H1 (cell line): ENCODE data around the gene PI4K2A. TPM values are rescaled to one million over a fixed set of nuclear protein-coding genes. Genes with fewer than 3 reads are reported as not detected.

Source experiments
- CTCF ChIA-PET: fragments of 300-600 bp; sonication (Branson Sonifier 250); formaldehyde crosslinking; loops from one replicate; lab custom pipeline; 2021; ENCODE audit not compliant: partially characterized antibody; lab: Charles Lee
- POLR2A ChIA-PET: fragments of 300-600 bp; sonication (Branson Sonifier 250); formaldehyde crosslinking; loops from one replicate; lab custom pipeline; 2021; ENCODE audit warnings: inconsistent platforms; ENCODE audit not compliant: partially characterized antibody; lab: Charles Lee
- DNase-seq, 2 experiments: peaks; one replicate each; pipeline versions ENCODE4 v3.0.0 to v3.0.0-alpha.2; 2010 to 2022; ENCODE audit warnings: low spot score in 2 of 2, low read depth in 1 of 2, mixed read lengths in 1 of 2
- FAIRE-seq: peaks from 2 replicates; lab custom pipeline; 2011; peaks lifted over from hg19 to GRCh38; lab: Jason Lieb, UNC
- H2AFZ ChIP-seq: 2 replicates; pipeline ENCODE4 v1.8.1; 2012; ENCODE audit warnings: low read length, inconsistent platforms
- H2AK5ac ChIP-seq: 2 replicates; pipeline ENCODE4 v1.6.1; 2013; ENCODE audit warnings: low read depth, low read length
- H2BK120ac ChIP-seq: replicated peaks from 2 replicates; pipeline ENCODE3; 2013; ENCODE audit warnings: low read depth, low read length, inconsistent platforms
- H2BK12ac ChIP-seq: 2 replicates; pipeline ENCODE4 v1.6.1; 2013; ENCODE audit warnings: low read depth, low read length
- H2BK15ac ChIP-seq: 2 replicates; pipeline ENCODE4 v1.6.1; 2013; ENCODE audit warnings: low read length
- H2BK20ac ChIP-seq: 2 replicates; pipeline ENCODE4 v1.6.1; 2013; ENCODE audit warnings: low read length
- H2BK5ac ChIP-seq: 2 replicates; pipeline ENCODE4 v1.6.1; 2013; ENCODE audit warnings: low read depth, low read length
- H3K14ac ChIP-seq: 2 replicates; pipeline ENCODE4 v1.6.1; 2013; ENCODE audit warnings: inconsistent platforms; ENCODE audit not compliant: insufficient read length
- H3K18ac ChIP-seq: 2 replicates; pipeline ENCODE4 v1.6.1; 2013; ENCODE audit warnings: low read length; ENCODE audit errors: extremely low read depth
- H3K23ac ChIP-seq: 2 replicates; pipeline ENCODE4 v1.6.1; 2013; ENCODE audit warnings: inconsistent platforms; ENCODE audit not compliant: insufficient read length
- H3K23me2 ChIP-seq: 2 replicates; pipeline ENCODE4 v1.6.1; 2013; ENCODE audit warnings: low read depth, low read length
- H3K27ac ChIP-seq: 2 replicates; pipeline ENCODE4 v1.6.1; 2011; ENCODE audit warnings: low read depth, low read length, inconsistent platforms
- H3K27me3 ChIP-seq, 4 experiments: replicated peaks in 1 of 4; 1 replicate in 1 of 4; 2 replicates in 3 of 4; pipeline versions ENCODE4 v1.6.1 to v1.8.1; 2011 to 2013; ENCODE audit warnings: low read length in 3 of 4, mild to moderate bottlenecking in 3 of 4, inconsistent platforms in 2 of 4, mixed read lengths in 2 of 4, moderate library complexity in 1 of 4; ENCODE audit not compliant: control insufficient read depth in 3 of 4, insufficient read depth in 3 of 4; ENCODE audit errors: extremely low read depth in 1 of 4
- H3K36me3 ChIP-seq, 4 experiments: 2 replicates each; pipeline versions ENCODE4 v1.6.1 to v1.8.1; 2011 to 2013; ENCODE audit warnings: mild to moderate bottlenecking in 4 of 4, low read length in 3 of 4, moderate library complexity in 2 of 4, control low read depth in 1 of 4, inconsistent platforms in 1 of 4; ENCODE audit not compliant: insufficient read depth in 4 of 4, control insufficient read depth in 2 of 4
- H3K4ac ChIP-seq: replicated peaks from 2 replicates; pipeline ENCODE3; 2013; ENCODE audit warnings: low read length, low read depth, mixed read lengths, inconsistent platforms; ENCODE audit not compliant: insufficient read length
- H3K4me1 ChIP-seq, 4 experiments: replicated peaks in 1 of 4; 1 replicate in 1 of 4; 2 replicates in 3 of 4; pipeline versions ENCODE4 v1.6.1 to v1.8.1; 2011 to 2013; ENCODE audit warnings: low read length in 3 of 4, inconsistent platforms in 2 of 4, mixed read lengths in 1 of 4; ENCODE audit not compliant: insufficient read depth in 4 of 4, control insufficient read depth in 3 of 4
- H3K4me2 ChIP-seq, 2 experiments: 2 replicates each; pipeline versions ENCODE4 v1.6.1 to v1.8.1; 2011 to 2013; ENCODE audit warnings: low read depth in 2 of 2, low read length in 2 of 2, control low read depth in 1 of 2, inconsistent platforms in 1 of 2, mild to moderate bottlenecking in 1 of 2; ENCODE audit not compliant: insufficient read depth in 1 of 2
- H3K4me3 ChIP-seq, 4 experiments: fragments of 200-600, 300-600 bp in 1 of 4; sonication (generic), shearing (Covaris generic), sonication (Bioruptor Twin) in 1 of 4; 2 replicates each; pipeline versions ENCODE4 v1.5.1 to v1.8.1; 2011 to 2016; ENCODE audit warnings: low read length in 4 of 4, low read depth in 3 of 4, control low read depth in 2 of 4, inconsistent platforms in 2 of 4, mild to moderate bottlenecking in 2 of 4, mixed read lengths in 1 of 4, moderate library complexity in 1 of 4; ENCODE audit not compliant: insufficient read depth in 2 of 4; ENCODE audit errors: extremely low read depth in 1 of 4
- H3K56ac ChIP-seq: replicated peaks from 2 replicates; pipeline ENCODE3; 2013; ENCODE audit warnings: low read depth, mild to moderate bottlenecking, mixed read lengths, low read length, inconsistent platforms; ENCODE audit not compliant: insufficient read length
- H3K79me1 ChIP-seq: 2 replicates; pipeline ENCODE4 v1.6.1; 2013; ENCODE audit warnings: low read depth, low read length, control low read depth
- H3K79me2 ChIP-seq, 2 experiments: 2 replicates each; pipeline versions ENCODE4 v1.6.1 to v1.8.1; 2012 to 2013; ENCODE audit warnings: low read length in 2 of 2, mild to moderate bottlenecking in 2 of 2, inconsistent platforms in 1 of 2; ENCODE audit not compliant: insufficient read depth in 2 of 2, control insufficient read depth in 1 of 2
- H3K9ac ChIP-seq, 4 experiments: replicated peaks in 1 of 4; 1 replicate in 1 of 4; 2 replicates in 3 of 4; pipeline versions ENCODE4 v1.6.1 to v1.8.1; 2011 to 2013; ENCODE audit warnings: low read depth in 3 of 4, low read length in 3 of 4, control low read depth in 2 of 4, mild to moderate bottlenecking in 2 of 4, moderate library complexity in 2 of 4, inconsistent platforms in 1 of 4; ENCODE audit errors: extremely low read depth in 1 of 4
- H3K9me3 ChIP-seq, 2 experiments: 2 replicates each; pipeline versions ENCODE4 v1.6.1 to v1.8.1; 2012 to 2013; ENCODE audit warnings: mild to moderate bottlenecking in 2 of 2, moderate library complexity in 2 of 2, control low read depth in 1 of 2, inconsistent platforms in 1 of 2, low read depth in 1 of 2, low read length in 1 of 2, mixed read lengths in 1 of 2; ENCODE audit not compliant: insufficient read depth in 2 of 2
- H4K20me1 ChIP-seq, 2 experiments: replicated peaks in 1 of 2; 2 replicates each; pipeline versions ENCODE3 to v1.8.1; 2011 to 2013; ENCODE audit warnings: inconsistent platforms in 2 of 2, low read length in 2 of 2, mild to moderate bottlenecking in 1 of 2; ENCODE audit not compliant: insufficient read depth in 2 of 2, control insufficient read depth in 1 of 2
- H4K5ac ChIP-seq: 2 replicates; pipeline ENCODE4 v1.6.1; 2013; ENCODE audit warnings: low read length, low read depth, mixed read lengths, inconsistent platforms; ENCODE audit not compliant: insufficient read length
- H4K8ac ChIP-seq: 2 replicates; pipeline ENCODE4 v1.8.0; 2013; ENCODE audit warnings: mild to moderate bottlenecking, moderate library complexity, low read length, inconsistent platforms; ENCODE audit not compliant: insufficient read depth; ENCODE audit errors: extremely low read depth
- H4K91ac ChIP-seq: replicated peaks from 2 replicates; pipeline ENCODE3; 2013; ENCODE audit warnings: low read length, mixed read lengths, inconsistent platforms; ENCODE audit not compliant: insufficient read length
- CTBP2 ChIP-seq: IDR thresholded peaks from 2 replicates; pipeline ENCODE4 v1.7.0; 2011; ENCODE audit warnings: borderline replicate concordance, mild to moderate bottlenecking, moderate library complexity, mixed read lengths, low read length; ENCODE audit not compliant: insufficient read depth, insufficient read length
- JUN ChIP-seq: IDR thresholded peaks from 2 replicates; pipeline ENCODE4 v1.6.1; 2011; ENCODE audit warnings: low read depth, mild to moderate bottlenecking, improper control_type of control experiment, low read length
- KDM4A ChIP-seq: IDR thresholded peaks from one replicate; pipeline ENCODE4 v1.7.1; 2012; ENCODE audit warnings: low read depth, mild to moderate bottlenecking, moderate library complexity, low read length, inconsistent platforms; ENCODE audit not compliant: severe bottlenecking
- SP2 ChIP-seq: IDR thresholded peaks from 2 replicates; pipeline ENCODE4 v1.6.1; 2012; ENCODE audit warnings: mild to moderate bottlenecking, low read length, inconsistent platforms
- WGBS, 2 experiments: shearing (Covaris generic) in 1 of 2; methylation state at CpG; one replicate each; pipeline versions ENCODE4 v1.1.6 to v1.1.7; 2013 to 2015; ENCODE audit warnings: low lambda C conversion rate in 2 of 2, mixed read lengths in 2 of 2, inconsistent platforms in 1 of 2, low coverage in 1 of 2, missing lambda C conversion rate in 1 of 2; ENCODE audit not compliant: insufficient replicate concordance in 2 of 2, insufficient coverage in 1 of 2, insufficient read length in 1 of 2; ENCODE audit errors: extremely low coverage in 1 of 2, missing lambda C conversion rate in 1 of 2; 5-methylcytosine and 5-hydroxymethylcytosine counted together
- polyA plus RNA-seq, 7 experiments: library from polyadenylated mRNA; depleted of rRNA in 3 of 7; stranded (reverse) in 5 of 7; unstranded in 2 of 7; fragments of >200 nt in 5 of 7; fragments of 200-250 nt in 2 of 7; gene quantifications; 1 replicate in 5 of 7; 2 replicates in 1 of 7; 4 replicates in 1 of 7; pipeline versions ENCODE4 v1.2.1 to v1.2.3, GENCODE V29; 2011 to 2013; ENCODE audit warnings: missing spikeins in 2 of 7, mixed read lengths in 2 of 7
- total RNA-seq: library from RNA; stranded (reverse); fragmentation: NEBNext Ultra II Directional; extraction: Animal tissue kit (Norgen Biotek cat#: 25700); gene quantifications from 2 replicates; pipeline ENCODE4 v1.2.1, GENCODE V29; 2021

PI4K2A gene
- total and polyA plus RNA-seq, 2 of the 8 experiments (the other 6 are each of a cell fraction or from before 2014, with no cell fraction given) = 20.7 to 21.9 TPM

GRCh38 chr10:97707134-97707861 is 66.8 kb downstream of the PI4K2A start:
- Histone ChIP-seq H3K4ac (no peak overlapping the region), H2BK15ac (no peak overlapping the region), H3K9ac (peak overlapping the region in 1 of 4 experiments; percentile 10; a peak in 1 of 7 replicates), H3K27ac (no peak overlapping the region), H2BK12ac (peak overlapping the region; percentile 5; the same call in 1 of the 2 replicates), H2BK20ac (no peak overlapping the region), H4K91ac (no peak overlapping the region), H3K56ac (no peak overlapping the region), H2AFZ (no peak overlapping the region), H3K9me3 (no peaks in the 10 kb centered on the region), H3K79me2 (no peaks in the 10 kb centered on the region), H4K8ac (no peak overlapping the region), H3K79me1 (no peaks in the 10 kb centered on the region), H4K5ac (no peak overlapping the region), H3K4me3 (no peak overlapping the region), H3K4me2 (no peak overlapping the region), H3K23ac (no peak overlapping the region), H3K18ac (no peak overlapping the region), H2BK120ac (no peak overlapping the region), H3K23me2 (no peaks in the 10 kb centered on the region), H3K27me3 (no peaks in the 10 kb centered on the region), H3K14ac (no peak overlapping the region), H3K36me3 (no peaks in the 10 kb centered on the region), H2BK5ac (no peak overlapping the region), H2AK5ac (no peak overlapping the region), H3K4me1 (peaks cover 0 to 2% (median under 1%) of the 10 kb centered on the region in 4 experiments; a peak in 2 of 7 replicates), H4K20me1 (no peaks in the 10 kb centered on the region)
- POLR2A ChIA-PET = interaction anchor here (1.7 to 12.5 kb wide), 2 partner anchors 23 to 29 kb away, joined by 7 to 234 read pairs; partner anchors contain the start of gene ZFYVE27
- FAIRE-seq = no peak
- DNase-seq = no peak
- CTCF ChIA-PET = interaction anchor here (1.1 to 20.9 kb wide), 7 partner anchors 9 to 85 kb away, joined by 3 to 773 read pairs (median 52); partner anchors contain the start of genes AVPI1, MARVELD1 and ZFYVE27
- 94% methylated on average over 11 of the region's 11 CpGs; no CpG with 5 or more reads in 1 of the 2 experiments for WGBS, 2 experiments
- TF ChIP-seq SP2 (no peak), JUN (no peak), CTBP2 (no peak), KDM4A (no peak)
